Keratinocyte (primary cell): ENCODE measurements around the gene GPATCH1. TPM values are rescaled to one million over a fixed set of nuclear protein-coding genes. Genes with fewer than 3 reads are reported as not detected.

Source experiments
- DNase-seq: peaks from one replicate; pipeline ENCODE4 v3.0.0-alpha.2; 2011; ENCODE audit warnings: low read depth, missing footprints, low spot score
- FAIRE-seq: peaks from 2 replicates; lab custom pipeline; 2011; peaks lifted over from hg19 to GRCh38; lab: Jason Lieb, UNC
- H2AFZ ChIP-seq: 2 replicates; pipeline ENCODE4 v1.6.0; 2012; ENCODE audit warnings: low read length, control low read depth, inconsistent platforms; ENCODE audit not compliant: control insufficient read depth
- H3K27ac ChIP-seq: 2 replicates; pipeline ENCODE4 v1.5.1; 2011; ENCODE audit warnings: low read length; ENCODE audit not compliant: control insufficient read depth, insufficient read depth
- H3K27me3 ChIP-seq: 3 replicates; pipeline ENCODE4 v1.6.0; 2011; ENCODE audit warnings: low read length; ENCODE audit not compliant: control insufficient read depth, insufficient read depth; ENCODE audit errors: extremely low read depth
- H3K36me3 ChIP-seq, 2 experiments: 2 replicates in 1 of 2; 3 replicates in 1 of 2; pipeline ENCODE4 v1.5.1; 2011; ENCODE audit warnings: low read length in 2 of 2, mild to moderate bottlenecking in 1 of 2; ENCODE audit not compliant: control insufficient read depth in 2 of 2, insufficient read depth in 2 of 2; ENCODE audit errors: extremely low read depth in 1 of 2
- H3K4me1 ChIP-seq: 3 replicates; pipeline ENCODE4 v1.5.1; 2011; ENCODE audit warnings: low read length; ENCODE audit not compliant: control insufficient read depth, insufficient read depth; ENCODE audit errors: extremely low read depth
- H3K4me2 ChIP-seq: 3 replicates; pipeline ENCODE4 v1.6.0; 2011; ENCODE audit warnings: low read depth, low read length; ENCODE audit not compliant: control insufficient read depth, insufficient read depth; ENCODE audit errors: extremely low read depth
- H3K4me3 ChIP-seq, 3 experiments: fragments of 200-600 bp in 1 of 3; sonication (generic) in 1 of 3; 2 replicates in 2 of 3; 3 replicates in 1 of 3; pipeline ENCODE4 v1.5.1; 2011 to 2016; ENCODE audit warnings: low read length in 3 of 3, mild to moderate bottlenecking in 3 of 3, control low read depth in 2 of 3, inconsistent platforms in 1 of 3, low read depth in 1 of 3, mixed read lengths in 1 of 3, mixed run types in 1 of 3, moderate library complexity in 1 of 3; ENCODE audit not compliant: control insufficient read depth in 2 of 3, insufficient read depth in 2 of 3; ENCODE audit errors: extremely low read depth in 1 of 3
- H3K79me2 ChIP-seq: 2 replicates; pipeline ENCODE4 v1.6.0; 2012; ENCODE audit warnings: low read length; ENCODE audit not compliant: control insufficient read depth, insufficient read depth
- H3K9ac ChIP-seq: 3 replicates; pipeline ENCODE4 v1.6.0; 2011; ENCODE audit warnings: low read length; ENCODE audit not compliant: control insufficient read depth, insufficient read depth; ENCODE audit errors: extremely low read depth
- H3K9me1 ChIP-seq: 3 replicates; pipeline ENCODE4 v1.6.0; 2011; ENCODE audit warnings: low read length; ENCODE audit not compliant: control insufficient read depth, insufficient read depth; ENCODE audit errors: extremely low read depth
- H3K9me3 ChIP-seq: 2 replicates; pipeline ENCODE4 v1.5.1; 2012; ENCODE audit warnings: low read depth, low read length; ENCODE audit not compliant: control insufficient read depth
- H4K20me1 ChIP-seq: 3 replicates; pipeline ENCODE4 v1.6.0; 2011; ENCODE audit warnings: low read length; ENCODE audit not compliant: control insufficient read depth, insufficient read depth; ENCODE audit errors: extremely low read depth
- CTCF ChIP-seq, 3 experiments: IDR thresholded peaks in 1 of 3; conservative IDR thresholded peaks in 1 of 3; optimal IDR thresholded peaks in 1 of 3; 2 replicates in 2 of 3; 3 replicates in 1 of 3; pipeline versions ENCODE3 to v1.5.1; 2011; ENCODE audit warnings: low read length in 3 of 3, mild to moderate bottlenecking in 3 of 3, moderate library complexity in 2 of 3, control low read depth in 1 of 3, inconsistent platforms in 1 of 3; ENCODE audit not compliant: insufficient read depth in 2 of 3; ENCODE audit errors: extremely low read depth in 1 of 3
- EZH2 ChIP-seq: IDR thresholded peaks from one replicate; pipeline ENCODE4 v1.6.1; 2012; ENCODE audit warnings: inconsistent platforms, mild to moderate bottlenecking, low read length, moderate library complexity
- dilution Hi-C: fragments of 300-500 bp; cut with MboI; formaldehyde crosslinking; loops from one replicate; pipeline ENCODE4 v1.7.0; 2020; ENCODE audit warnings: low sequenced_read_pairs; ENCODE audit not compliant: extremely low pct_ligation_motif_present
- polyA plus RNA-seq, 5 experiments: library from polyadenylated mRNA; depleted of rRNA in 3 of 5; stranded (reverse) in 3 of 5; stranded (forward) in 1 of 5; unstranded in 1 of 5; fragments of >200 nt; gene quantifications; 1 replicate in 1 of 5; 2 replicates in 3 of 5; 3 replicates in 1 of 5; pipeline versions ENCODE4 v1.2.1 to v1.2.3, GENCODE V29; 2011 to 2012; ENCODE audit warnings: missing spikeins in 2 of 5, low read depth in 1 of 5, low replicate concordance in 1 of 5

The GPATCH1 gene
- polyA plus RNA-seq, 1 donor (not counting 4 experiments of a cell fraction or from before 2014, with no cell fraction given): 5.8 TPM

- peaks cover 2 to 3% of the 10 kb centered on the region in 2 experiments for H3K36me3 ChIP-seq
- no peak overlapping the region for H3K9ac ChIP-seq
- H3K4me2 ChIP-seq: no peak overlapping the region
- peaks cover 3% of the 10 kb centered on the region for H3K79me2 ChIP-seq
- no peaks in the 10 kb centered on the region for H3K9me1 ChIP-seq
- H3K9me3 ChIP-seq: no peaks in the 10 kb centered on the region
- FAIRE-seq: no peak
- no peaks in the 10 kb centered on the region for H4K20me1 ChIP-seq
- H2AFZ ChIP-seq: no peak overlapping the region
- H3K4me1 ChIP-seq: peaks cover 4% of the 10 kb centered on the region
- dilution Hi-C loops: no loop called here
- no peak for DNase-seq
- H3K4me3 ChIP-seq: no peak overlapping the region
- H3K27me3 ChIP-seq: no peaks in the 10 kb centered on the region
- no peak overlapping the region for H3K27ac ChIP-seq
- TF ChIP-seq CTCF (optimal IDR thresholded peaks at IDR 0.05 in 1 of 3, IDR thresholded peaks at IDR 0.05 in 1 of 3, conservative IDR thresholded peaks at IDR 0.05 in 1 of 3; ENCODE audit: extremely low read depth in 1 of 3, insufficient read depth in 2 of 3, low read length in 3 of 3) (no peak), EZH2 (no peak)
Measured at GRCh38 chr19:33039108-33039599, 41.8 kb upstream of the GPATCH1 start.

- Histone ChIP-seq H3K27ac (no peak overlapping the region), H2AFZ (no peak overlapping the region), H3K36me3 (peaks cover 2 to 3% of the 10 kb centered on the region in 2 experiments), H3K9me1 (no peaks in the 10 kb centered on the region), H3K9ac (no peak overlapping the region), H3K4me1 (peaks cover 4% of the 10 kb centered on the region), H3K9me3 (no peaks in the 10 kb centered on the region), H3K4me3 (no peak overlapping the region), H3K79me2 (peaks cover 3% of the 10 kb centered on the region), H4K20me1 (no peaks in the 10 kb centered on the region), H3K27me3 (no peaks in the 10 kb centered on the region), H3K4me2 (no peak overlapping the region)
- DNase-seq: no peak
- dilution Hi-C loops: no loop called here
- TF ChIP-seq CTCF (optimal IDR thresholded peaks at IDR 0.05 in 1 of 3, IDR thresholded peaks at IDR 0.05 in 1 of 3, conservative IDR thresholded peaks at IDR 0.05 in 1 of 3; ENCODE audit: extremely low read depth in 1 of 3, insufficient read depth in 2 of 3, low read length in 3 of 3) (no peak), EZH2 (no peak)
- no peak for FAIRE-seq
Measured at GRCh38 chr19:33039815-33040214, 41.2 kb upstream of the GPATCH1 start.
